Pericardium fibroblast (primary cell): ENCODE data around the gene PRPF31. TPM values are rescaled to one million over a fixed set of nuclear protein-coding genes. Genes with fewer than 3 reads are reported as not detected.

Source experiments
- total RNA-seq: library from RNA; depleted of rRNA; stranded (reverse); fragments of >200 nt; gene quantifications from 2 replicates; pipeline ENCODE4 v1.2.3, GENCODE V29; 2015

PRPF31 gene, protein sequence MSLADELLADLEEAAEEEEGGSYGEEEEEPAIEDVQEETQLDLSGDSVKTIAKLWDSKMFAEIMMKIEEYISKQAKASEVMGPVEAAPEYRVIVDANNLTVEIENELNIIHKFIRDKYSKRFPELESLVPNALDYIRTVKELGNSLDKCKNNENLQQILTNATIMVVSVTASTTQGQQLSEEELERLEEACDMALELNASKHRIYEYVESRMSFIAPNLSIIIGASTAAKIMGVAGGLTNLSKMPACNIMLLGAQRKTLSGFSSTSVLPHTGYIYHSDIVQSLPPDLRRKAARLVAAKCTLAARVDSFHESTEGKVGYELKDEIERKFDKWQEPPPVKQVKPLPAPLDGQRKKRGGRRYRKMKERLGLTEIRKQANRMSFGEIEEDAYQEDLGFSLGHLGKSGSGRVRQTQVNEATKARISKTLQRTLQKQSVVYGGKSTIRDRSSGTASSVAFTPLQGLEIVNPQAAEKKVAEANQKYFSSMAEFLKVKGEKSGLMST
- 43.7 and 43.9 TPM in 2 replicates for total RNA-seq

DNA sequence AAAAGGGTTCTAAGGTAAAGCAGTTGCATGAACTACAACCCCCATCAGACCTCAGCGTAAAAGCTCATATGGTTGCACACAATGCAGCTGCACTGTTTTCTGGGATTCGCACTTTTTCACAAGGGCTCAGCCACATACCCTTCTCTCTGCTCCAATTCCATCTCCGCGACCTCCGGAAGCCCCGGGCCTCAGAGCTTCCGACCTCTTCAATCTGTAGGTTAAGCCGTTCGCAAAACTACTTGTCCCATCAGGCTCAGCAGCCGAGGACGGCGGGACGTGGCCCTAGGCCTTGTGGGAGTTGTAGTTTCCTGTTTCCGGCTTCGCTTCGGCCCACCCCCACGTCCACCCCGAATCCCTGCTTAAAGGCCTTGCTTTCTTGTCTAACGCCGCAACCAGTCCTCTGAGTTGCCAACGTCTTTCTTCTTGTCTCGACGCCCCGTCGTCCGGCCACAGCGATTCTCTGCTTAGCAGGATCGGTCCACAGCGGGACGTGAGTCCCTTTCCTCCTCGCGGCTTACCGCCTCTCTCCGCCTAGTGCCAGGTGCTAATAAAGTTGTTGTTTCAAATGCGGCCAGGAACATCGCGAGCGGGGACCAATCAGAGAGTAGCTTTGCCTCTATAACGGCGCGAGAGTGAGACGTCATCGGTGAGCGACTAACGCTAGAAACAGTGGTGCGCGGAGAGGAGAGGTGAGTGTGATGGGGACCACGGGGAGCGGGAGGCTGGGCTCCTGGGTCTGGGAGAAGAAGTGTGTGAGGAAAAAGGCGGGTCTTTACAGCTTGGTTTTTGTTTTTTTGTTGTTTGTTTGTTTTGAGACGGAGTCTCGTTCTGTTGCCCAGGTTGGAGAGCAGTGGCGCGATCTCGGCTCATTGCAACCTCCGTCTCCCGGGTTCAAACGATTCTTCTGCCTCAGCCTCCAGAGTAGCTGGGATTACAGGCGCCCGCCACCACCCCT lies at the start of gene PRPF31, which contains the start of gene TFPT:
TSS of gene PRPF31 (plus strand) at position 646 of the 955 bp plus-strand sequence. CDS start 2,525 bp downstream, outside the sequence.
TSS of gene TFPT (minus strand) at position 549 of the 955 bp plus-strand sequence. CDS start at position 161, 388 bp downstream.

DNA sequence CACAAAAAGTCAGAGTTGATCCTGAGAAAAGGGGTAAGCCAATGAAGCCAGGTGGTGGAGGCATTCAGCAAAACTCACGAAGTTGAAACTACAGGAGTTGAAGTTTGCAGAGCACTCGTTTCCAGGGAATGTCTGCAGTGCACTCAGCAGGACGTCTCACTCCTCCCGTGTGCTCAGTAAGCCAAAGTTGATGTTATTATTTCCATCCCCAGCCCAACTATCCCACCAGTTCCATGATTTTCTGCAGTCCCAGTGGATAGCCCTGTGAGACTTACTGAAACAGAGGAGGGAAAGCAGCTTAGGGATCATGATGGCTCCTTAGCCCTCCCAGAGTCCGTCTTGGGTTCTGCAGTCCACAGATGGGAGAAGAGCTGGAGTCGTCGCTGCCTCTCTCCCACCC lies 34.5 kb upstream of the PRPF31 start, which contains the start of gene TARM1:
TSS of gene TARM1 (minus strand) at position 334 of the 400 bp plus-strand sequence. CDS start at position 309, 25 bp downstream.

GRCh38 chr19:54100561-54100960 lies 15.0 kb upstream of the PRPF31 start, which contains the start of gene OSCAR:
OSCAR (minus strand) TSS chr19:54100803; CDS start chr19:54100792, 11 bp downstream.

DNA sequence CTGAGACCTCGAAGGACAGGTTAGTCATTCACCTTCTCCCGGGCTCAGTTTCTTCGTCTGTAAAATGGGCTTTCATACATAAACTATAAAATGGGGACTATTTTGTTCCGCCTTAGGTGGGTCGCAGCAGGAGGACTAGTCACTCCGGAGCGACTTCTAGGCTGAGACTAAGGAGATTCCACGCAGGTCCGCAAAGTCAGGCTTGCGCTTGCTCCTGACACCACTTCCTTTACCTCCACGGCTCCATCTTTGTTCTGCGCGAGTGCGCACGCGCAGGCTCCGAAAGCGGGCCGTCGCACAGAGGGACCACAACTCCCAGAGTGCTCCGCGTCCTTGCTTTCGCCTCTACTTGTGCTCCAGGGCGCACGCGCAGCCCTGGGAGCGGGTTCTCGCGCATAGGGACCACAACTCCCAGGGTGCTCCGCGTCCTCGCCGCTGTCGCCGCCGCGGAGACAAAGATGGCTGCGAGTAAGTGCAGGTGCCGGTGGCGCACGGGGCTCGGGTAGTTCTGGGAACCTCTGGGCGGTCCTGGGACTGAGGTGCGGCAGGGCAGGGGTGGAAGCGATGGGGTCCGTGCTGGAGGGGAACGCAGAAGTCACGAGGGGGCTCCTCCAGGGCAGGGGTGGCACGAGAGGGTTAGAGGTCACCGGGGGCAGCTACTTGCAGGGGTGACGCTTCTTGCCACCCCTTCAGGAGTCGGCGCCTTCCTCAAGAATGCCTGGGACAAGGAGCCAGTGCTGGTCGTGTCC lies 13.0 kb upstream of the PRPF31 start, which contains the start of gene NDUFA3:
TSS of gene NDUFA3 (plus strand) at position 435 of the 749 bp plus-strand sequence. CDS start at position 459, 24 bp downstream.

DNA sequence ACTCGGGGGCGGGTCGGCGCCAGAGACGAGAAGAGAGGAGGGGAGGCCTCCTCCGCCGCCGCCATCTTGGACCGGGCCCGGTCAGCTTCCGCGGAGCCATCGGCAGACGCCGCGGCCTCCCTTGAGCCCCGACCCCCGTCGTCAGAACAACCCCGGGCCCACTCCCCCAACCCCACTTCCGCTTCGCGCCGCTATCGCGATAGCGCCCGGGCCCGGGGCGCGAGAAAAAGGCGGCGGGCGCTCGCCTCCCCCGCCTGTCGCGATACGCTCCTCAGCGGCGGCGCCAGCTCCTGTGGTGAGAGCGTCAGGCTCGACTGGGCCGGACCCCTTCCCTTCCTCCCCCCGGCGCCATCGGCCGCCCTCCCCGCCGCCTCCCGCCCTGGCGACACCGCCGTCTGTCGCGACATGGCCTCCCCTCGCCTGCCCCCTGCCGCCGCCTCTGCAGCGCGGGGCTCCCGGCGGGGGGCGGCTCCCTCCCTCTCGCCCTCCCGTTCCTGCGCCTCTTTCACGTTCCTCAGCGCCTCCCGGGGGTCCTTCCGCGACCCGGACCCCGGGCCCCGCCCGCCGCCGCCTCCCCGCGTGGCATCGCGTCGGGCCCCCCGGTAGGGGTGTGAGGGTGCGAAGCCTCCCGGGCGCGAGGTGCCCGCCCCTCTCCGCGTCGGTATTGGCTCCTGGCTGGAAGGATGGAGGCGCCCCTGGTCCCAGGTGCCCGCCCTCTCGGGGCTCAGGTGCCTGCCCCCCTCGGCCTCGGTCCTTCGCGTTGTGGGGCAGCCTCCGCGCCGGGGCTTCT lies 22.3 kb downstream of the PRPF31 start, which contains the start of gene CNOT3:
TSS of gene CNOT3 (plus strand) at position 64 of the 790 bp plus-strand sequence. CDS start 5,217 bp downstream, outside the sequence.

DNA sequence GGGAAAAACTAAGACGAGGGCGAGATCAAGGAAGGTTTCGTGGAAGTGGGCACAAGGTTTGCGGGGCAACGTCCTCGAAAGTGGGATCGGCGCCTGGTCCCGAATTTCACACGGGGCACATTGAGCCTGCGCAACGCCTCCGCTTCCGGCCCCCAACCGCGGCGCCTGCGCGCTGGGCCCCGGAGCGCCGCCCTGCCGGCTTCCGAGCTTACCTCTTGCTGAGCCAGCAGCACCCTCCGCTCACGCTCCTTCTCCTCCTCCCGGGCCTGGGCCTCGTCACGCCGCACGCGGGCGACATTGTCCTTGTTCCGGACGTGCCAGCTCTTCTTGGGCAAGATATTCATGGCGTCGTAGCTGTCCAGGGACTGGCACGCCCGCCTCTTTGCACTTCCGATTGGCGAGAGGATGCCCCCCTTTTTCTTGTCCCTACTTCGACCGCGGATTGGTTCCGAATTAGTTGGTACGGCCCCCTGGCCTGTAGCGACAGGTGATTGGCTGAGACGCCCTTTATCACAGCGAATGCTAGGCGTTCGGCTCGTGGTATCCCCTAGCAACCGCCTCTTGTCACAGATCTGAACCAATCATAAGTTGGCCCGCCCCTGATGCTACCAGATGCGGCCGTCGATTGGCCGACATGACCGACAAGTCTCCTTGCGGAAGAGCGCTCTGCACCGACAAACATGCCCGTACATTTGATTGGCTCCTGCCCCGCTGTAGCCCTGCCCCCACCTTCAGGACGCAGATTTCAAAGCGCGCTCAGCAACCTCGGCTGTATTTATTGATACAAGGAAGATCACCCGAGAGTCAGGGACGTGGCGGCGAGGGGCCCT lies 44.0 kb downstream of the PRPF31 start, which contains the start of gene LENG1:
TSS of gene LENG1 (minus strand) at position 370 of the 830 bp plus-strand sequence. CDS start at position 344, 26 bp downstream.

GRCh38 chr19:54172471-54173358 lies 57.2 kb downstream of the PRPF31 start, which contains the start of gene TMC4:
TMC4 (minus strand) TSS chr19:54173160; CDS start chr19:54173117, 43 bp downstream.

Other genes starting within 250 kb of the PRPF31 start
- gene MYADM, start 247.9 kb upstream of the PRPF31 start, total RNA-seq = 40.5 and 133 TPM in 2 replicates
- not detected in 2 replicates for gene PRKCG, start 233.6 kb upstream of the PRPF31 start, total RNA-seq
- 3.7 and 8.2 TPM in 2 replicates for gene CACNG7, start 206.5 kb upstream of the PRPF31 start, total RNA-seq
- 0.60 and 1.6 TPM in 2 replicates for gene CACNG8, start 152.8 kb upstream of the PRPF31 start, total RNA-seq
- 0.09 and 0.23 TPM in 2 replicates for gene CACNG6, start 124.1 kb upstream of the PRPF31 start, total RNA-seq
- gene VSTM1, start 51.9 kb upstream of the PRPF31 start, total RNA-seq = not detected in 2 replicates
- not detected in 2 replicates for gene TARM1, start 34.4 kb upstream of the PRPF31 start, total RNA-seq
- 0.35 and 2.3 TPM in 2 replicates for gene OSCAR, start 15.0 kb upstream of the PRPF31 start, total RNA-seq
- 15.9 and 35.4 TPM in 2 replicates for gene NDUFA3, start 12.9 kb upstream of the PRPF31 start, total RNA-seq
- 14.1 and 20.3 TPM in 2 replicates for gene TFPT, start 97 bp upstream of the PRPF31 start, total RNA-seq
- gene CNOT3, start 22.0 kb downstream of the PRPF31 start, total RNA-seq = 10.7 and 18.0 TPM in 2 replicates
- 6.3 and 7.8 TPM in 2 replicates for gene LENG1, start 44.0 kb downstream of the PRPF31 start, total RNA-seq
- gene TMC4, start 57.4 kb downstream of the PRPF31 start, total RNA-seq = 0.47 and 1.3 TPM in 2 replicates
- gene MBOAT7, start 73.8 kb downstream of the PRPF31 start, total RNA-seq = 64.2 and 66.3 TPM in 2 replicates
- 114 and 119 TPM in 2 replicates for gene TSEN34, start 75.6 kb downstream of the PRPF31 start, total RNA-seq
- 2,453 and 3,108 TPM in 2 replicates for gene RPS9, start 85.1 kb downstream of the PRPF31 start, total RNA-seq
- not detected in 2 replicates for gene LILRB3, start 107.3 kb downstream of the PRPF31 start, total RNA-seq
- gene LILRA6, start 127.0 kb downstream of the PRPF31 start, total RNA-seq = not detected in 2 replicates
- gene LILRB5, start 141.5 kb downstream of the PRPF31 start, total RNA-seq = not detected in 2 replicates
- not detected in 2 replicates for gene LILRB2, start 165.4 kb downstream of the PRPF31 start, total RNA-seq
- not detected in 2 replicates for gene LILRA5, start 197.4 kb downstream of the PRPF31 start, total RNA-seq
- not detected in 2 replicates for gene LILRA4, start 223.4 kb downstream of the PRPF31 start, total RNA-seq
- not detected in 2 replicates for gene LAIR1, start 249.2 kb downstream of the PRPF31 start, total RNA-seq